GM23338 (cell line): ENCODE results near the gene SLC37A4. TPM values are rescaled to one million over a fixed set of nuclear protein-coding genes. Genes with fewer than 3 reads are reported as not detected.

Source experiments
- ATAC-seq: fragments of 200-7000 bp; cut with Tn5 transposase; 3 replicates; pipeline ENCODE4 v1.9.1; 2020
- DNase-seq: peaks from one replicate; pipeline ENCODE4 v3.0.0-alpha.2; 2015; ENCODE audit warnings: low spot score
- H2AFZ ChIP-seq: fragments of 200-600 bp; sonication (generic); 2 replicates; pipeline ENCODE4 v1.8.0; 2016; ENCODE audit warnings: antibody characterized with exemption, mild to moderate bottlenecking, moderate library complexity
- H3F3A ChIP-seq: fragments of 200-600 bp; sonication (generic); replicated peaks from 2 replicates; pipeline ENCODE4 v1.8.0; 2017; ENCODE audit warnings: antibody characterized with exemption, mixed run types, low read depth
- H3K27ac ChIP-seq: fragments of 200-600 bp; sonication (generic); 2 replicates; pipeline ENCODE4 v1.6.1; 2016; ENCODE audit warnings: low read depth
- H3K27me3 ChIP-seq: fragments of 200-600 bp; sonication (generic); 2 replicates; pipeline ENCODE4 v1.8.0; 2016; ENCODE audit warnings: mild to moderate bottlenecking, mixed run types, moderate library complexity; ENCODE audit not compliant: insufficient read depth
- H3K36me3 ChIP-seq: fragments of 200-600 bp; sonication (generic); 2 replicates; pipeline ENCODE4 v1.8.0; 2016; ENCODE audit warnings: mild to moderate bottlenecking; ENCODE audit not compliant: insufficient read depth
- H3K4me1 ChIP-seq: fragments of 200-600 bp; sonication (generic); 2 replicates; pipeline ENCODE4 v1.8.0; 2016; ENCODE audit warnings: mild to moderate bottlenecking, moderate library complexity; ENCODE audit not compliant: insufficient read depth
- H3K4me2 ChIP-seq: fragments of 200-600 bp; sonication (generic); 2 replicates; pipeline ENCODE4 v1.7.1; 2017; ENCODE audit warnings: mixed run types
- H3K4me3 ChIP-seq: fragments of 200-600 bp; sonication (generic); 2 replicates; pipeline ENCODE4 v1.6.1; 2016; ENCODE audit warnings: mixed run types
- H3K79me2 ChIP-seq: fragments of 200-600 bp; sonication (generic); replicated peaks from 2 replicates; pipeline ENCODE4 v1.8.0; 2017; ENCODE audit warnings: mild to moderate bottlenecking; ENCODE audit not compliant: insufficient read depth
- H3K9me2 ChIP-seq: fragments of 200-600 bp; sonication (generic); 2 replicates; pipeline ENCODE4 v1.8.0; 2017; ENCODE audit not compliant: insufficient read depth
- H4K20me1 ChIP-seq: fragments of 200-600 bp; sonication (generic); replicated peaks from 2 replicates; pipeline ENCODE4 v1.8.0; 2017; ENCODE audit warnings: mild to moderate bottlenecking; ENCODE audit not compliant: insufficient read depth
- H3K27ac Mint-ChIP-seq: 2 replicates; pipeline ENCODE4 v1.8.0; 2020; ENCODE audit warnings: inconsistent platforms, mild to moderate bottlenecking, moderate library complexity, mixed read lengths
- H3K27me3 Mint-ChIP-seq: 3 replicates; pipeline ENCODE4 v1.8.0; 2022; ENCODE audit warnings: low read depth, mild to moderate bottlenecking, moderate library complexity, mixed read lengths, inconsistent platforms; ENCODE audit not compliant: insufficient read depth, poor library complexity
- H3K36me3 Mint-ChIP-seq: 3 replicates; pipeline ENCODE4 v1.8.0; 2021; ENCODE audit warnings: low read depth, mild to moderate bottlenecking, inconsistent platforms, moderate library complexity, mixed read lengths
- H3K4me1 Mint-ChIP-seq: 3 replicates; pipeline ENCODE4 v1.8.0; 2020; ENCODE audit warnings: mild to moderate bottlenecking, inconsistent platforms, mixed read lengths
- H3K4me3 Mint-ChIP-seq: 3 replicates; pipeline ENCODE4 v1.8.0; 2021; ENCODE audit warnings: moderate library complexity, mild to moderate bottlenecking, inconsistent platforms, mixed read lengths
- H3K9me3 Mint-ChIP-seq: 3 replicates; pipeline ENCODE4 v1.8.0; 2020; ENCODE audit warnings: moderate library complexity, mild to moderate bottlenecking, inconsistent platforms, mixed read lengths
- CREB1 ChIP-seq: fragments of 250-450 bp; sonication (Bioruptor Pico); IDR thresholded peaks from 2 replicates; pipeline ENCODE4 v1.5.0; 2020; ENCODE audit warnings: low read depth, mild to moderate bottlenecking, moderate library complexity
- EZH2 ChIP-seq: fragments of 200-600 bp; sonication (generic); IDR thresholded peaks from one replicate; pipeline ENCODE4 v1.8.0; 2017; ENCODE audit warnings: antibody characterized with exemption, mild to moderate bottlenecking, low read depth; ENCODE audit not compliant: unreplicated experiment
- POLR2AphosphoS5 ChIP-seq: IDR thresholded peaks from 2 replicates; pipeline ENCODE4 v1.6.1; 2016; ENCODE audit warnings: antibody characterized with exemption, low read depth
- REST ChIP-seq: IDR thresholded peaks from one replicate; pipeline ENCODE4 v1.6.1; 2018; ENCODE audit warnings: antibody characterized with exemption; ENCODE audit not compliant: unreplicated experiment
- STAT1 ChIP-seq: IDR thresholded peaks from one replicate; pipeline ENCODE4 v1.6.1; 2016; ENCODE audit warnings: antibody characterized with exemption; ENCODE audit not compliant: unreplicated experiment
- ZNF462 ChIP-seq: fragments of 250-450 bp; sonication (Bioruptor Pico); IDR thresholded peaks from 2 replicates; pipeline ENCODE4 v1.5.0; 2020; ENCODE audit warnings: mild to moderate bottlenecking, moderate library complexity
- polyA plus RNA-seq: library from polyadenylated mRNA; unstranded; fragments of >200 nt; fragmentation: Nextera tagmentation; extraction: Ambion mirVana; gene quantifications from 2 replicates; pipeline ENCODE4 v1.2.1, GENCODE V29; 2016
- total RNA-seq: library from RNA; depleted of rRNA; stranded (reverse); fragments of >200 nt; shearing (Covaris generic); gene quantifications from 2 replicates; pipeline ENCODE4 v1.2.3, GENCODE V29; 2014

SLC37A4 gene
- total and polyA plus RNA-seq, 2 experiments from 2014 or later, result 23.4 to 56.4 TPM

GRCh38 chr11:119027561-119028345 is 2.9 kb downstream of the SLC37A4 start:
- H3K27me3 Mint-ChIP-seq, result peaks cover 25% of the 10 kb centered on the region
- Histone ChIP-seq H3K79me2 (peaks cover 8% of the 10 kb centered on the region), H3K27ac (no peak overlapping the region), H2AFZ (no peak overlapping the region), H3K27me3 (no peaks in the 10 kb centered on the region), H3K36me3 (peaks cover 15% of the 10 kb centered on the region), H3K4me3 (no peak overlapping the region), H4K20me1 (peaks cover 15% of the 10 kb centered on the region), H3K4me1 (peaks cover 14% of the 10 kb centered on the region), H3K9me2 (no peaks in the 10 kb centered on the region), H3F3A (peaks cover 38% of the 10 kb centered on the region), H3K4me2 (no peak overlapping the region)
- peak overlapping the region; percentile 19; the same call in 1 of the 3 replicates for H3K4me3 Mint-ChIP-seq
- H3K4me1 Mint-ChIP-seq, result peaks cover 31% of the 10 kb centered on the region
- no peaks in the 10 kb centered on the region; the same call in 2 of the 3 replicates for H3K9me3 Mint-ChIP-seq
- H3K36me3 Mint-ChIP-seq, result peaks cover 54% of the 10 kb centered on the region
- DNase-seq, result no peak
- ATAC-seq, result no peak
- peak overlapping the region; percentile 31; the same call in 1 of the 2 replicates for H3K27ac Mint-ChIP-seq
- no peak for TF ChIP-seq ZNF462
- TF ChIP-seq EZH2, result no peak
- TF ChIP-seq CREB1 (CRISPR knock-in tag), result no peak
- TF ChIP-seq REST, result no peak
- no peak for TF ChIP-seq POLR2AphosphoS5
- no peak for TF ChIP-seq STAT1
